PC-9 (cell line): ENCODE results near the gene OPALIN. TPM values are rescaled to one million over a fixed set of nuclear protein-coding genes. Genes with fewer than 3 reads are reported as not detected.
"Not testable (repeated sequence)": the region's sequence is repeated elsewhere in the genome, so short reads cannot be mapped to it uniquely, and the experiment has no call there.

ENCODE experiments used
- BruUV-seq: library from RNA; stranded (reverse); fragments of 400-500 nt; replicated peaks from 2 replicates; lab custom pipeline; 2021; lab: Mats Ljungman, UMichigan
- CTCF ChIA-PET: fragments of 300-600 bp; sonication (Branson Sonifier 250); formaldehyde crosslinking; loops from one replicate; lab custom pipeline; 2022; ENCODE audit warnings: antibody characterized with exemption; lab: Charles Lee
- POLR2A ChIA-PET: fragments of 300-600 bp; sonication (Branson Sonifier 250); formaldehyde crosslinking; loops from one replicate; lab custom pipeline; 2022; ENCODE audit warnings: antibody characterized with exemption; ENCODE audit not compliant: unreplicated experiment; lab: Charles Lee
- DNase-seq, 2 experiments: peaks; one replicate each; pipeline versions ENCODE4 v3.0.0 to v3.0.0-alpha.2; 2015 to 2022; ENCODE audit warnings: mixed read lengths in 1 of 2
- H2AFZ ChIP-seq: fragments of 200-600 bp; sonication (generic); 2 replicates; pipeline ENCODE4 v1.8.1; 2017; ENCODE audit warnings: antibody characterized with exemption
- H3F3A ChIP-seq: fragments of 200-600 bp; sonication (generic); 2 replicates; pipeline ENCODE4 v1.8.1; 2017; ENCODE audit warnings: antibody characterized with exemption, mild to moderate bottlenecking, low read depth; ENCODE audit not compliant: insufficient read depth
- H3K27ac ChIP-seq: fragments of 200-600 bp; sonication (generic); 2 replicates; pipeline ENCODE4 v1.6.1; 2016; ENCODE audit warnings: mixed run types
- H3K27me3 ChIP-seq: fragments of 200-600 bp; sonication (generic); 2 replicates; pipeline ENCODE4 v1.6.1; 2016; ENCODE audit warnings: low read depth, mixed run types; ENCODE audit not compliant: insufficient read depth
- H3K36me3 ChIP-seq: fragments of 200-600 bp; sonication (generic); 2 replicates; pipeline ENCODE4 v1.6.1; 2016; ENCODE audit warnings: low read depth, mixed run types
- H3K4me1 ChIP-seq: fragments of 200-600 bp; sonication (generic); replicated peaks from 2 replicates; pipeline ENCODE4 v1.6.1; 2016; ENCODE audit warnings: mixed run types; ENCODE audit not compliant: insufficient read depth
- H3K4me2 ChIP-seq: fragments of 200-600 bp; sonication (generic); 2 replicates; pipeline ENCODE4 v1.6.1; 2017; ENCODE audit warnings: mixed run types
- H3K4me3 ChIP-seq: fragments of 200-600 bp; sonication (generic); 2 replicates; pipeline ENCODE4 v1.6.1; 2016; ENCODE audit warnings: mixed run types
- H3K79me2 ChIP-seq: fragments of 200-600 bp; sonication (generic); 2 replicates; pipeline ENCODE4 v1.6.1; 2017; ENCODE audit warnings: low read depth, mixed run types
- H3K9me2 ChIP-seq: fragments of 200-600 bp; sonication (generic); 2 replicates; pipeline ENCODE4 v1.8.1; 2017; ENCODE audit warnings: mild to moderate bottlenecking; ENCODE audit not compliant: insufficient read depth
- H3K9me3 ChIP-seq: fragments of 200-600 bp; sonication (generic); 2 replicates; pipeline ENCODE4 v1.8.1; 2016; ENCODE audit warnings: low read depth; ENCODE audit not compliant: insufficient read depth
- H4K20me1 ChIP-seq: fragments of 200-600 bp; sonication (generic); 2 replicates; pipeline ENCODE4 v1.8.1; 2017; ENCODE audit not compliant: insufficient read depth
- CTCF ChIP-seq: fragments of 200-600 bp; sonication (generic); conservative IDR thresholded peaks from 2 replicates; pipeline ENCODE4 v1.6.1; 2017; ENCODE audit warnings: mixed run types, antibody characterized with exemption, mild to moderate bottlenecking, moderate library complexity
- EZH2 ChIP-seq: fragments of 200-600 bp; sonication (generic); IDR thresholded peaks from 2 replicates; pipeline ENCODE4 v1.8.0; 2017; ENCODE audit warnings: antibody characterized with exemption, low read depth
- intact Hi-C: fragments of 100-400 bp; cut with micrococcal nuclease; formaldehyde crosslinking; loops from one replicate; pipeline ENCODE4 v1.10.0; 2022; ENCODE audit not compliant: unreplicated experiment
- total RNA-seq: library from RNA; stranded (reverse); gene quantifications from 2 replicates; pipeline ENCODE4 v1.2.3, GENCODE V29; 2021

OPALIN gene
- total RNA-seq, 1 experiment from 2014 or later = not detected

DNA sequence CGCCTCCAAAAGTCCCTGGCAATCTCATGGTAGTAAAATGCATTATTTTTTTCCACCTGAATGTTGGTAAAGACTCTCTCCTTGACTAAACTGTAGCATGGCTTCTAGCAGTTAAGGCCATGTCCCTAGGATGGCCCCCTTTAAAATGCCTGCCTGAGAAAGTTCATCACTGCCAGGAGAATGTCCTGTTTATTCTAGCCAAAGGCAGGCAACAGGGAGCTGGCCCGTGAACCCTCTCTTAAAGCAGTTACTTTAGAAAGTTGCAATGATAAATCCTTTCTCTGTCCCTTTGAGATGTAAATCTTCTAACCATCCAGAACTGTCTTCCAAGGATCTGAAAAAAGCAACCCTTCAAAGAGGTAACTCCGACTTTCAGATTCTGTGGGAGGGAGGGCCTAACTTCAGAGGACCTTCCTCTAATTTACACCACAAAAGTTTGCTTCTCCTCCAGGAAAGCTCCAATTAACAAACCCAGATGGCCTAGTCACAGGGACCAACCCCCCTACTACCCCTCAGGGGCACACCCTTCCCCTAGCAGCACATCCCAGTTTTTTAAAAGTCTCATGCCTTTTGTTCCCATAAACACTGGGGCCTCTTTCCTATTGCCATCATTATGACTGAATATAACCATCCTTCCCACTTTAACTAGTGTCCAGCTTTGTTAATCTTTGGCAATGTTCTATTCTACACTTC is 49.0 kb downstream of the OPALIN start:
- Histone ChIP-seq H3K4me1 (no peaks in the 10 kb centered on the region), H4K20me1 (no peaks in the 10 kb centered on the region), H3K9me3 (no peaks in the 10 kb centered on the region), H3K9me2 (no peaks in the 10 kb centered on the region), H3K27me3 (no peaks in the 10 kb centered on the region), H3K4me3 (no peak overlapping the region), H2AFZ (no peak overlapping the region), H3K79me2 (no peaks in the 10 kb centered on the region), H3K36me3 (no peaks in the 10 kb centered on the region), H3K27ac (no peak overlapping the region), H3K4me2 (no peak overlapping the region), H3F3A (no peaks in the 10 kb centered on the region)
- POLR2A ChIA-PET = interaction anchor here (0.7 kb wide), 1 partner anchor 27 kb away, joined by 3 read pairs; no protein-coding TSS in a partner anchor
- BruUV-seq = no TSS peak
- CTCF ChIA-PET = no interaction called here
- DNase-seq = no peak
- intact Hi-C loops = no loop called here
- TF ChIP-seq EZH2 (no peak), CTCF (no peak)

GRCh38 chr10:96308854-96309253 is 49.9 kb downstream of the OPALIN start:
- H3K27me3 ChIP-seq, H3K27ac ChIP-seq, DNase-seq, H4K20me1 ChIP-seq, H2AFZ ChIP-seq, H3K4me2 ChIP-seq, H3K4me1 ChIP-seq, BruUV-seq, intact Hi-C loops, POLR2A ChIA-PET, H3K36me3 ChIP-seq, H3K79me2 ChIP-seq, CTCF ChIA-PET, H3K9me2 ChIP-seq, H3K9me3 ChIP-seq, H3K4me3 ChIP-seq, H3F3A ChIP-seq: not testable (repeated sequence)

- Histone ChIP-seq H3K79me2 (no peaks in the 10 kb centered on the region), H3K27ac (no peak overlapping the region), H3K27me3 (no peaks in the 10 kb centered on the region), H3K9me3 (no peaks in the 10 kb centered on the region), H3K36me3 (no peaks in the 10 kb centered on the region), H2AFZ (no peak overlapping the region), H3K4me1 (no peaks in the 10 kb centered on the region), H3F3A (no peaks in the 10 kb centered on the region), H3K4me3 (no peak overlapping the region), H3K9me2 (no peaks in the 10 kb centered on the region), H3K4me2 (no peak overlapping the region), H4K20me1 (no peaks in the 10 kb centered on the region)
- intact Hi-C loops = no loop called here
- no TSS peak for BruUV-seq
- no peak for TF ChIP-seq CTCF
- TF ChIP-seq EZH2 = no peak
- POLR2A ChIA-PET = no interaction called here
- DNase-seq = no peak
- CTCF ChIA-PET = no interaction called here
Observed at GRCh38 chr10:96306516-96306915, 52.3 kb downstream of the OPALIN start.

DNA sequence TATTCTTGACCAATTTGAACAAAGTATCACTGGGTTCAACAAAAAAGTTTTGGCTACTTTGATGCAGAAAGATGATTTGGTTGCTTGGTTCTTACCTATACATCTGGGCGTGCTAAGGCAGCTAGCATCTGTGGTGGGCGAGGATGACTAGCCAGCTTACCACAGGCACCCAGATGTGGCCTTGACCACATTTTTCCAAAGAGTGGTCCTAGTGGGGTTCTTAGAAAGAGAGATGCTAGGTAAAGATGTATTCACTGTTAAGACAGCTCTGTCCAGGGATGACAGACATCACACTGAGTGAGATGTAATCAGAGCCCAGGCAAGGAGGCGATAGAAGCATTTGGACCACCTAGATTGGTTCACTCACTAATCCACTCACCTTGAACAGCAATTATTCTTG is 53.8 kb downstream of the OPALIN start:
- no TSS peak for BruUV-seq
- intact Hi-C loops = no loop called here
- POLR2A ChIA-PET = no interaction called here
- CTCF ChIA-PET = no interaction called here
- Histone ChIP-seq H3K4me2 (no peak overlapping the region), H3K4me1 (no peaks in the 10 kb centered on the region), H3K4me3 (no peak overlapping the region), H3K9me2 (no peaks in the 10 kb centered on the region), H3K27me3 (peaks cover 4% of the 10 kb centered on the region; the same call in 1 of the 2 replicates), H3K9me3 (no peaks in the 10 kb centered on the region), H3F3A (no peaks in the 10 kb centered on the region), H3K79me2 (no peaks in the 10 kb centered on the region), H3K27ac (no peak overlapping the region), H4K20me1 (no peaks in the 10 kb centered on the region), H3K36me3 (no peaks in the 10 kb centered on the region), H2AFZ (no peak overlapping the region)
- no peak for TF ChIP-seq CTCF
- no peak for TF ChIP-seq EZH2
- DNase-seq = no peak
